Thyroid gland (tissue), 4 donors: ENCODE measurements around the gene OXSR1. TPM values are rescaled to one million over a fixed set of nuclear protein-coding genes. Genes with fewer than 3 reads are reported as not detected.

Experiments
- DNase-seq, 2 donors: peaks; one replicate each; pipeline ENCODE4 v3.0.0-alpha.2; 2019
- H3K27ac ChIP-seq, 3 donors: fragments of 200-600 bp; sonication (generic); 1 replicate in 2 of 3; 2 replicates in 1 of 3; pipeline ENCODE4 v1.5.1; 2016 to 2019; ENCODE audit warnings: mild to moderate bottlenecking in 1 of 3, moderate library complexity in 1 of 3
- H3K27me3 ChIP-seq: fragments of 200-600 bp; sonication (generic); one replicate; pipeline ENCODE4 v1.5.1; 2019
- H3K36me3 ChIP-seq, 2 donors: fragments of 200-600 bp; sonication (generic); one replicate each; pipeline ENCODE4 v1.5.1; 2016 to 2019
- H3K4me1 ChIP-seq, 2 donors: fragments of 200-600 bp; sonication (generic); one replicate each; pipeline ENCODE4 v1.5.1; 2017 to 2019
- H3K4me3 ChIP-seq, 3 donors: fragments of 200-600 bp; sonication (generic); replicated peaks in 1 of 3; 1 replicate in 2 of 3; 2 replicates in 1 of 3; pipeline ENCODE4 v1.5.1; 2016; ENCODE audit warnings: mild to moderate bottlenecking in 1 of 3
- H3K9me3 ChIP-seq: fragments of 200-600 bp; sonication (generic); one replicate; pipeline ENCODE4 v1.5.1; 2017
- CTCF ChIP-seq, 6 experiments: fragments of 200-600 bp in 3 of 6; fragments of 450-650 bp in 3 of 6; sonication (generic) in 3 of 6; IDR thresholded peaks; one replicate each; pipeline ENCODE4 v1.5.1; 2016 to 2019; ENCODE audit warnings: antibody characterized with exemption in 6 of 6, mild to moderate bottlenecking in 2 of 6, inconsistent platforms in 1 of 6, moderate library complexity in 1 of 6
- POLR2A ChIP-seq, 2 donors: fragments of 450-650 bp; IDR thresholded peaks; one replicate each; pipeline ENCODE4 v1.6.1; 2017; ENCODE audit warnings: antibody characterized with exemption in 2 of 2, mild to moderate bottlenecking in 2 of 2, moderate library complexity in 1 of 2
- WGBS, 2 donors: methylation state at CpG; one replicate each; pipeline ENCODE4 v1.1.5; 2017; 5-methylcytosine and 5-hydroxymethylcytosine counted together
- intact Hi-C: fragments of 100-400 bp; cut with DNase I; formaldehyde crosslinking; loops from one replicate; pipeline ENCODE4 v1.15.1; 2023
- total RNA-seq, 4 donors: library from RNA; depleted of rRNA; stranded (reverse); fragments of >200 nt; gene quantifications; one replicate each; pipeline ENCODE4 v1.2.3, GENCODE V29; 2016

OXSR1 gene
- total RNA-seq, 4 donors from 2014 or later: 32.0 to 40.5 (median 37.9) TPM

DNA sequence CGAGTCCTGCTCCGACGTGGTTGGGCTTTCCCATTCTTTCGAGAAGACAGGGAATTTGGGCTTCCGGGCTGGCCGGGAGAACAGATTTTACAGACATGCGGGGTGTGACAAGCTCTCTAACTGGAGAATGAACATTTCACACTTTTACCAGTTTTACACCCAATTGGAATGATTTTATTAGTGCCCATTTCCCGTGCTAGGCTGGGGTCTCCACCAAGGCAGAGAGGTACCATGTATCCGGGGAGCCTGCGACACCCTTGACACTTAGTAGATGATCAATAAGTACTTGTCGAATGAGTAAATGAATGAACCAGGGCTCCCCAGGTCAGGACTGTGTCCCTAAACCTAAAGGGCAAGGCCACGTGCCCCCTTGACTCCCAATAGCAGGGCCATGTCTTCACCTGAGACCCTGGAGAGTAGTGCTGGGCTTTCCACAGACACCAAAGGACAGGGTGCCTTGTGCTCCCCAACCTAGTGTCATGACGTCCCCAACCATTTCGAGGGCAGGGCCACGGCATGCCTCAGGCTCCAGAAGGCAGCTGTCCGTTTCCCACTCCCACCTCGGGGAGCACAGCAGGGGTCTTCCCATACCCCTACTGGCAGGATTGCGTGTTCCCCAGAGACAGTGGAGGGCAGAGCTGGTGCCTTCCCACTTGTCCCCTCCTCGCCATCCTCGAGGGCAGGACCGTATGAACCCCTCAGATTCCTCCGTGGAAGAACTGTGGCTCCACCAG lies 27.6 kb upstream of the OXSR1 start:
- TF ChIP-seq CTCF (IDR thresholded peaks at IDR 0.05) (no peak), POLR2A (IDR thresholded peaks at IDR 0.05) (no peak)
- H3K27me3 ChIP-seq: no peaks in the 10 kb centered on the region
- peak overlapping the region; percentile 46 to 92 (median 73) for H3K4me3 ChIP-seq
- H3K27ac ChIP-seq: peak overlapping the region; percentile 49 to 94 (median 89)
- no peaks in the 10 kb centered on the region for H3K9me3 ChIP-seq
- peaks cover 43 to 48% of the 10 kb centered on the region in 2 donors for H3K4me1 ChIP-seq
- H3K36me3 ChIP-seq: peaks cover 0 to 10% of the 10 kb centered on the region in 2 donors
- intact Hi-C loops: loop anchor here (10.0 kb wide), 1 partner anchor 207 kb away; the partner anchor contains the start of gene XYLB
- no peak for DNase-seq
- 22 to 28% methylated on average over 16 to 22 of the region's 22 CpGs for WGBS, 2 donors

DNA sequence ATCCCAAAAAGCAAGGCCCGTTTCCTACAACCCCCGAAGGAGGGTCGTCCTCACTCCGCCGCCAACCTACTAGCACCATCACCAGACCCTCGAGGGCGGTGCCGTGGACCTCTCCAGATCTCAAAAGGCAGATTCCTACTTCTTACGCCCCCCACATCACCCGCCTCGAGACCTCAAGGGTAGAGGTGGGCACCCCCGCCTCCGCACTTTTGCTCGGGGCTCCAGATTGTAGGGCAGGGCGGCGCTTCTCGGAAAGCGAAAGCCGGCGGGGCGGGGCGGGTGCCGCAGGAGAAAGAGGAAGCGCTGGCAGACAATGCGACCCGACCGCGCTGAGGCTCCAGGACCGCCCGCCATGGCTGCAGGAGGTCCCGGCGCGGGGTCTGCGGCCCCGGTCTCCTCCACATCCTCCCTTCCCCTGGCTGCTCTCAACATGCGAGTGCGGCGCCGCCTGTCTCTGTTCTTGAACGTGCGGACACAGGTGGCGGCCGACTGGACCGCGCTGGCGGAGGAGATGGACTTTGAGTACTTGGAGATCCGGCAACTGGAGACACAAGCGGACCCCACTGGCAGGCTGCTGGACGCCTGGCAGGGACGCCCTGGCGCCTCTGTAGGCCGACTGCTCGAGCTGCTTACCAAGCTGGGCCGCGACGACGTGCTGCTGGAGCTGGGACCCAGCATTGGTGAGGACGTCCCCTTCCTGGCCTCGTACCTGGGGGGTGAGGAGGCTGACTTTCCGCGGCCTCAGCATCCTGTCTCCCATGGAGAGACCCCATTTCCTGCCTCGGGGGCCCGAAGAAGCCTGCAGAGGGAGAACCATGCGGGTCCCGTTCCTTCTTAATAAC lies 26.8 kb upstream of the OXSR1 start, which contains the start of gene MYD88:
MYD88 (plus strand) TSS at position 313 of the 842 bp plus-strand sequence; CDS start at position 353, 40 bp downstream.
- peak; percentile 71 to 75 for DNase-seq
- Histone ChIP-seq H3K4me1 (peaks cover 35 to 42% of the 10 kb centered on the region in 2 donors), H3K9me3 (no peaks in the 10 kb centered on the region), H3K4me3 (peak within 1 kb of the TSS; percentile 46 to 92 (median 73)), H3K27ac (peak within 1 kb of the TSS; percentile 49 to 94 (median 89)), H3K36me3 (peaks cover 0 to 9% of the 10 kb centered on the region in 2 donors), H3K27me3 (no peaks in the 10 kb centered on the region)
- 3 to 8% methylated on average over 17 to 31 of the region's 65 CpGs for WGBS, 2 donors
- TF ChIP-seq CTCF (IDR thresholded peaks at IDR 0.05): peak in 1 of 6 experiments; percentile 12
- TF ChIP-seq POLR2A (IDR thresholded peaks at IDR 0.05): peak in 1 of 2 donors; percentile 67
- intact Hi-C loops: loop anchor here (10.0 kb wide), 1 partner anchor 206 kb away; the partner anchor contains the start of gene XYLB

DNA sequence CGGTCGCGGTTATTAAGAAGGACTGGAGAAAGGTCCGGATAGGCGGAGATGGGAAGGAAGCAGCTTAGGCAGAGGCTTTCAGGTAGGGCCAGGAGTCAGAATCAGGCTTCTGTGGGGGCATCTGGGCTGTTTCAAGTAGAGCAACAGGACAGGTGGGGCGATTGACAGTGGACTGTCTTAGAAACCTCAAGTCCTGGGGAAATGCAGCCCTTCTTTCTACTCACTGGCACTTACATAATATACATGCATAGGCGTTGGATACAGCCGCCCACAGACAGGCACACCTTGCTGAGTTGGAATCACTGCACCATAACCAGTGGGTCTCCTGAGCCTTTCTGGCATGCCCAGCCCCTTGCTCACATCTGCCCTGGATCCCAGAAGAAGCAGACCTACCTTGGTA lies 26.1 kb upstream of the OXSR1 start:
- peaks cover 29 to 36% of the 10 kb centered on the region in 2 donors for H3K4me1 ChIP-seq
- intact Hi-C loops: loop anchor here (10.0 kb wide), 1 partner anchor 206 kb away; the partner anchor contains the start of gene XYLB
- no peak for DNase-seq
- H3K36me3 ChIP-seq: peaks cover 0 to 6% of the 10 kb centered on the region in 2 donors
- peak overlapping the region; percentile 46 to 92 (median 73) for H3K4me3 ChIP-seq
- 10 to 18% methylated on average over 6 to 8 of the region's 8 CpGs for WGBS, 2 donors
- no peaks in the 10 kb centered on the region for H3K27me3 ChIP-seq
- no peak for TF ChIP-seq CTCF (IDR thresholded peaks at IDR 0.05)
- no peak for TF ChIP-seq POLR2A (IDR thresholded peaks at IDR 0.05)
- H3K27ac ChIP-seq: peak overlapping the region in 2 of 3 donors; percentile 89 to 94
- H3K9me3 ChIP-seq: no peaks in the 10 kb centered on the region

DNA sequence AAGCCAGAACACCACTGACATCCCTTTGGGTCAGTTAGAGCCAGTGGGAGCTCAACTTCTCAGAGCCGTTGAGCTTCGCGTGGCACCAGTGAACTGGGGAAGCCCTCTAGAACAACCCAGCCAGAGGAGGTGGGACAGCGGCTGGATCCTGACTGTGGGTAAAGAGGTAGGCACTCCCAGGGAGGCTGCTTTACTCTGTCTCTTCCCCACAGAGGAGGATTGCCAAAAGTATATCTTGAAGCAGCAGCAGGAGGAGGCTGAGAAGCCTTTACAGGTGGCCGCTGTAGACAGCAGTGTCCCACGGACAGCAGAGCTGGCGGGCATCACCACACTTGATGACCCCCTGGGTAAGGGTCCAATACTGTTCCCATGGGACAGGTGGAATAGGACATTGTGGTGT lies 25.7 kb upstream of the OXSR1 start:
- H3K36me3 ChIP-seq: peaks cover 0 to 6% of the 10 kb centered on the region in 2 donors
- TF ChIP-seq POLR2A (IDR thresholded peaks at IDR 0.05) (no peak), CTCF (IDR thresholded peaks at IDR 0.05) (no peak)
- intact Hi-C loops: loop anchor here (5.0 to 10.0 kb wide), 2 partner anchors 38 to 205 kb away; partner anchors contain the start of gene XYLB
- DNase-seq: no peak
- H3K4me1 ChIP-seq: peaks cover 28 to 31% of the 10 kb centered on the region in 2 donors
- WGBS, 2 donors: 82 to 95% methylated on average over 4 to 6 of the region's 7 CpGs
- H3K27me3 ChIP-seq: no peaks in the 10 kb centered on the region
- no peak overlapping the region for H3K27ac ChIP-seq
- H3K4me3 ChIP-seq: peak overlapping the region in 2 of 3 donors; percentile 73 to 92
- no peaks in the 10 kb centered on the region for H3K9me3 ChIP-seq
